Upper lobe of right lung (tissue), 1 donor: ENCODE data around the gene PILRB. TPM values are rescaled to one million over a fixed set of nuclear protein-coding genes. Genes with fewer than 3 reads are reported as not detected.

ENCODE experiments used
- ATAC-seq: fragments of 200-7000 bp; cut with Tn5 transposase; one replicate; pipeline ENCODE4 v1.9.1; 2020; ENCODE audit warnings: mild to moderate bottlenecking, moderate library complexity
- DNase-seq: peaks from one replicate; pipeline ENCODE4 v3.0.0-alpha.2; 2020
- H3K27ac ChIP-seq: fragments of 200-600 bp; one replicate; pipeline ENCODE4 v1.8.0; 2022
- H3K27me3 ChIP-seq: fragments of 200-600 bp; one replicate; pipeline ENCODE4 v1.8.0; 2022; ENCODE audit warnings: mild to moderate bottlenecking
- H3K36me3 ChIP-seq: fragments of 200-600 bp; one replicate; pipeline ENCODE4 v1.8.0; 2022
- H3K4me1 ChIP-seq: fragments of 200-600 bp; one replicate; pipeline ENCODE4 v1.8.0; 2022
- H3K4me3 ChIP-seq: fragments of 200-600 bp; one replicate; pipeline ENCODE4 v1.8.0; 2022; ENCODE audit warnings: mild to moderate bottlenecking
- H3K9me3 ChIP-seq: fragments of 200-600 bp; one replicate; pipeline ENCODE4 v1.8.0; 2022
- intact Hi-C: fragments of 100-400 bp; cut with DNase I; formaldehyde crosslinking; loops from one replicate; pipeline ENCODE4 v1.11.0; 2022
- total RNA-seq: library from RNA; stranded (reverse); fragmentation: NEBNext Ultra II Directional; extraction: Animal tissue kit (Norgen Biotek cat#: 25700); gene quantifications from one replicate; pipeline ENCODE4 v1.2.1, GENCODE V29; 2021
- TF ChIP-seq, protein P1 (sequence below): fragments of 200-600 bp; IDR thresholded peaks from one replicate; pipeline ENCODE4 v1.8.0; 2022; ENCODE audit warnings: antibody characterized with exemption
- donor health status: DM: no; HTN: yes; CAD: no; lungs with severe emphysema.

PILRB gene
- total RNA-seq, 1 donor from 2014 or later, result 38.1 TPM

DNA sequence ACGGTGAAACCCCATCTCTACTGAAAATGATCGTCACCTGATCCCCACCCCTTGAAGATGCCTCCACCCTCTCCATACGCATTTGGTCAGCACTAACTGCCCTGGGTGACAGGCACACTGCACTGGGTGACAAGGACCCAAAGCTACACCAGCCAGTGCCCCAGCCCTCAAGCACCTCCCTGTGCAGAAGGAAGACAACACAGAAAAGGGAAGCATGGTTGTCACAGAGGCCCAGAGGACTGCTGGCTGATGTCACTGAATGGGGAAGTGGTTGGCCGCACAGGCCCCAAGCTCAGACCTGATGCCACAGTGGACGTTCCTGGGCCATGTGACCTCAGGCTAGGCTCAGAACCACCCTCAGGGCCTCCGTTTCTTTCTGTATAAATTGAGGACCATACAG is 11.2 kb downstream of the PILRB start:
- H3K4me3 ChIP-seq, result no peak overlapping the region
- peak; percentile 85 for ATAC-seq
- intact Hi-C loops, result no loop called here
- peaks cover 5% of the 10 kb centered on the region for H3K36me3 ChIP-seq
- TF ChIP-seq, protein P1, sequence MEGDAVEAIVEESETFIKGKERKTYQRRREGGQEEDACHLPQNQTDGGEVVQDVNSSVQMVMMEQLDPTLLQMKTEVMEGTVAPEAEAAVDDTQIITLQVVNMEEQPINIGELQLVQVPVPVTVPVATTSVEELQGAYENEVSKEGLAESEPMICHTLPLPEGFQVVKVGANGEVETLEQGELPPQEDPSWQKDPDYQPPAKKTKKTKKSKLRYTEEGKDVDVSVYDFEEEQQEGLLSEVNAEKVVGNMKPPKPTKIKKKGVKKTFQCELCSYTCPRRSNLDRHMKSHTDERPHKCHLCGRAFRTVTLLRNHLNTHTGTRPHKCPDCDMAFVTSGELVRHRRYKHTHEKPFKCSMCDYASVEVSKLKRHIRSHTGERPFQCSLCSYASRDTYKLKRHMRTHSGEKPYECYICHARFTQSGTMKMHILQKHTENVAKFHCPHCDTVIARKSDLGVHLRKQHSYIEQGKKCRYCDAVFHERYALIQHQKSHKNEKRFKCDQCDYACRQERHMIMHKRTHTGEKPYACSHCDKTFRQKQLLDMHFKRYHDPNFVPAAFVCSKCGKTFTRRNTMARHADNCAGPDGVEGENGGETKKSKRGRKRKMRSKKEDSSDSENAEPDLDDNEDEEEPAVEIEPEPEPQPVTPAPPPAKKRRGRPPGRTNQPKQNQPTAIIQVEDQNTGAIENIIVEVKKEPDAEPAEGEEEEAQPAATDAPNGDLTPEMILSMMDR, result no peak
- no peaks in the 10 kb centered on the region for H3K9me3 ChIP-seq
- no peaks in the 10 kb centered on the region for H3K27me3 ChIP-seq
- peak; percentile 84 for DNase-seq
- peaks cover 8% of the 10 kb centered on the region for H3K4me1 ChIP-seq
- H3K27ac ChIP-seq, result peak overlapping the region; percentile 74

DNA sequence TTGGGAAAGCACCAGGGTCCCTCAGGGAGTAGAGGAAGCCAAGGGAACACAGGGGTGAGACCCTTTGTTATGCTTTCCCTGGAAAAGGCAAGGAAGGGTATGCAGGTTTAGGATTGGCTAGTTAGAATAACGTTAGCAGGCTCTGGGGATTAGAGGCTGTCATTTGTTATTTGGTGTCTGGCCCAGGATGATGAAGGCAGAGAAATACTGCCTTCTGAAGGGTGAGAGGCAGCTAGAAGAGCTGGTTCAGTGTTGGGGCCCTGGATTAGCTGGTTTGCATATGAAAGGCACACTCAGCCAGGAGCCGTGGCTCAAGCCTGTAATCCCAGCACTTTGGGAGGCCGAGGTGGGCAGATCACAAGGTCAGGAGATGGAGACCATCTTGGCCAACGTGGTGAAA is 12.4 kb downstream of the PILRB start:
- Histone ChIP-seq H3K36me3 (peaks cover 1% of the 10 kb centered on the region), H3K27me3 (no peaks in the 10 kb centered on the region), H3K27ac (no peak overlapping the region), H3K4me1 (peaks cover 8% of the 10 kb centered on the region), H3K4me3 (no peak overlapping the region), H3K9me3 (no peaks in the 10 kb centered on the region)
- DNase-seq (no peak), ATAC-seq (no peak)
- TF ChIP-seq, protein P1, result no peak
- intact Hi-C loops, result no loop called here

DNA sequence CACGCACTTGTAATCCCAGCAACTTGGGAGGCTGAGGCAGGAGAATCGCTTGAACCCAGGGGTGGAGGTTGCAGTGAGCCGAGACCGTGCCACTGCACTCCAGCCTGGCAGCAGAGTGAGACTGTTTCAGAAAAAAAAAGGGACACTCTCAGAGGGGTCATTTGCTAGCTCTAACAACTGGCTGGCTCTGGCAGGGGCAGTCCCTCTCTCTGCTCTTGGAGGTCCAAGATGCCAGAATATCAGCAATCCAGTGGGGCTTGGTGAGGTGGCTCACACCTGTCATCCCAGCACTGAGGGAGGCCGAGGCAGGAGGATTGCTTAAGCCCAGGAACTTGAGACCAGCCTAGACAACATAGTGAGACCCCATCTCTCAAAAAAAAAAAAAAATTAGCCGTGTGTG is 12.8 kb downstream of the PILRB start:
- DNase-seq (peak; percentile 21), ATAC-seq (no peak)
- no peaks in the 10 kb centered on the region for H3K36me3 ChIP-seq
- no peak overlapping the region for H3K4me3 ChIP-seq
- H3K4me1 ChIP-seq, result peaks cover 8% of the 10 kb centered on the region
- no peak overlapping the region for H3K27ac ChIP-seq
- intact Hi-C loops, result no loop called here
- no peaks in the 10 kb centered on the region for H3K9me3 ChIP-seq
- H3K27me3 ChIP-seq, result no peaks in the 10 kb centered on the region
- TF ChIP-seq, protein P1, result no peak

DNA sequence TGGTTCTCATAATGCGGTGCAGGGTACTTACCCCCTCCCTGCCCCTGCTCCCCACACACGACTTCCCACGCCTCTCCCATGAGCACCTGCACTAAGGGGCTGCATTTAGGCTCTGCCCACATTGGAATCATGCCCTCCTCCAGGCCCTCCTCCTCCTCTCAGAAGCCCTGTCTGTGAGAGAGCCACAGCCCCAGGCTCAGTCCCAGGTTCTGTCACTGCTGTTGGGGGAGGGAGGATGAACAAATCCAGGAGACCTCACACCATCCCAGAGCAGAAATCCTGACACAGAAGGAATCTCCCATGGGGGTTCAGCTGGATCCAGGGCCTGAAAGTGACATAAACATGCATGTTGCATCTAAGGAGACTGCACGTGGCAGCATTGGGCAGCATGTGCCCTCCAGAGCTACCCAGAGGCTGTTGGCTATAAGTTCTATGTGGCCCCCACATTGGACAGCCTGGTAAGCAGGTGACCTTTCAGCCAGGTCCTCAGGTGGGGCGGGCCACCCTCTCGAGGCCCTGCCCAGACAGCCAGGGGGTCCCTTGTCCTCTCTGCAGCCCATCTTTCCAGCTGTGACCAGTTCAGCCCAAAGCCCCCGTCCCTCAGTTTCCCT is 13.7 kb downstream of the PILRB start:
- no peak overlapping the region for H3K4me3 ChIP-seq
- H3K9me3 ChIP-seq, result no peaks in the 10 kb centered on the region
- H3K27ac ChIP-seq, result peak overlapping the region; percentile 75
- H3K27me3 ChIP-seq, result no peaks in the 10 kb centered on the region
- H3K36me3 ChIP-seq, result no peaks in the 10 kb centered on the region
- TF ChIP-seq, protein P1, result no peak
- DNase-seq, result peak; percentile 61
- peaks cover 4% of the 10 kb centered on the region for H3K4me1 ChIP-seq
- intact Hi-C loops, result no loop called here
- ATAC-seq, result no peak

DNA sequence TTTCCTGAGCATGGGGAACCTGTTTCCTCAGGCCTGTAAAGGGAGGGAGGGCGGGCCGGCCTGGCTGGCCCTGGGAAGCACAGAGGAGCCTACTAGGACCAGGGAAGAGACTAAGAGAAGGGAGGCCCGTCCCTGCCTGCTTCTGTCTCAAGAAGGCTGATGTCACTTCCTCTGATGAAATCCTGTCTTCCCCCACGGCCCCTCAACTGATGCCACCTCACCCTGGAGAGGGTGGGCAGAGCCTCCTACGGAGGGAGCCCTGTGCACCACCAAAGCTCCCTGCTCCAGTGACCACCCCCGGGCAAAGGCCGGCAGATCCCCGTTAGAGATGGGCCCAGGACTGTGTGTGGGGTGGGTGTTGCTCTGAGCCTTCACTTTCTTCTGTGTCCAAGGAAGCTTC is 14.3 kb downstream of the PILRB start:
- ATAC-seq (peak; percentile 66), DNase-seq (peak; percentile 76)
- Histone ChIP-seq H3K9me3 (no peaks in the 10 kb centered on the region), H3K4me3 (no peak overlapping the region), H3K27ac (peak overlapping the region; percentile 75), H3K4me1 (peaks cover 4% of the 10 kb centered on the region), H3K36me3 (no peaks in the 10 kb centered on the region), H3K27me3 (no peaks in the 10 kb centered on the region)
- TF ChIP-seq, protein P1, result no peak
- intact Hi-C loops, result no loop called here

DNA sequence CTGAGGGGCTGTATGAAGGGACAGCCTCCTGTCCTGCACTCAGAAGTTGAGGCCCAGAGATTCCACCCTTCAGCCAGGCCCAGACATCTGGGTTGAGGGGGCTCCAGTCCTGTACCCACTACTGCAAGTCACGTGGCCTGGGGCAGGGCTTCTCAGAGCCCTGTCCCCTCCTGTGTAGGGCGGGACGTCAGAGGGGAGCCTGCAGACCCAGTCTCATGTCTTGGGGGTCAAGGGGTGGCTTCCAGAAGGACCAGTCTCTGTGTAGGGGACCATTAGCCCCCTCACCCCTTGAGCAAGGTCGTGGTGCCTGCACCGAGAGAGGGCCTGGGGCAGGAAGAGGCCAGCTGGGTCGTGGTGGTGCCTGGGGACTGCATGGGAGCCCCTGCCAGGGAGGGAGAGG is 14.8 kb downstream of the PILRB start:
- Histone ChIP-seq H3K4me1 (peaks cover 4% of the 10 kb centered on the region), H3K27ac (peak overlapping the region; percentile 75), H3K27me3 (no peaks in the 10 kb centered on the region), H3K9me3 (no peaks in the 10 kb centered on the region), H3K36me3 (no peaks in the 10 kb centered on the region), H3K4me3 (no peak overlapping the region)
- ATAC-seq (peak; percentile 2), DNase-seq (peak; percentile 64)
- intact Hi-C loops, result no loop called here
- TF ChIP-seq, protein P1, result no peak
